ENCODE measurements around the gene FITM2.
"Not testable (repeated sequence)": the region's sequence is repeated elsewhere in the genome, so short reads cannot be mapped to it uniquely, and the experiment has no call there.

Gene FITM2

DNA sequence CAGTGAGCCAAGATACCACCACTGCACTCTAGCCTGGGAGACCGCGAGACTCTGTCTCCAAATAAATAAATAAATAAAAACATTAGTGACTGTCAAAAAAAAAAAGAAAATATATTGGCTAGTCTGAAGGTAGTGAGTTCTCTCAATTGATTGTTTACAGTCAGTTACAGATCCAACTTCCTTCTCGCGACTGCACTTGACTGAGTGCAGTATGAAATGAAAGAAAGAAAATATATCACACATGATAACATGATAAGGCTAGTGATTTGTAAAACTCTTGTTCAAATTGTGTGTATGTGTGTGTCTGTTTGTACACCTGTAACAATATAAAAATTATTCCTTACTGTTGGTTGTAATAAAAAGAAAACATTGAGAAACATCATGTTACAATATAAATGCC lies 33.7 kb upstream of the FITM2 start:
- FAIRE-seq (no peak), DNase-seq (ENCODE audit: insufficient read length, low spot score) (no peak)
- TF ChIP-seq POLR2A (IDR thresholded peaks at IDR 0.05; ENCODE audit: low read depth, low read length): no peak

DNA sequence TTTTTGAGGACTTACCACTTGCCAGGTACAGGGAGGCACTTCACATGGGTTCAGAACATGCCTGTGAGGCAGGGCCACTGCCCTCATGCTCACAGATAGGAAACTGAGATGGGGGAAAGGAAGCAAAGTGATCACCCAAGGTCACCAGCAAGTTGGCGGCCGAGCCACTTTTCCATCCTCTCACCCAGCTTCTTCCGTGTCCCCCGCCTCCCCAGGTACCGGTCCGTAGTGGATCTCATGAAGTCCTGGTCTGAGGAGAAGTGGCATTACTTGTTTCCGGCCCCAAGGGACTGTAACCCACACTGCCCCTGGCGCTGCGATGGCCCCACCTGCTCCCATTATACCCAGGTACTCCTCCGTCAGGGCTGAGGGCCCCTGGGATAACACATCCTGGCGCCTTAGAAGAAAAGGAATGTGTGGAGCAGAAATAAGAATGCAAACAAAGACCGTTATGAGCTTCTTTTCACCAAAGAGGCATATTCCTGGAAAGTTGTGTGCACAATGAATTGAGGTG lies 32.2 kb upstream of the FITM2 start:
- no peak for FAIRE-seq
- no peak for TF ChIP-seq POLR2A (IDR thresholded peaks at IDR 0.05; ENCODE audit: low read depth, low read length)
- DNase-seq (ENCODE audit: insufficient read length, low spot score): no peak

DNA sequence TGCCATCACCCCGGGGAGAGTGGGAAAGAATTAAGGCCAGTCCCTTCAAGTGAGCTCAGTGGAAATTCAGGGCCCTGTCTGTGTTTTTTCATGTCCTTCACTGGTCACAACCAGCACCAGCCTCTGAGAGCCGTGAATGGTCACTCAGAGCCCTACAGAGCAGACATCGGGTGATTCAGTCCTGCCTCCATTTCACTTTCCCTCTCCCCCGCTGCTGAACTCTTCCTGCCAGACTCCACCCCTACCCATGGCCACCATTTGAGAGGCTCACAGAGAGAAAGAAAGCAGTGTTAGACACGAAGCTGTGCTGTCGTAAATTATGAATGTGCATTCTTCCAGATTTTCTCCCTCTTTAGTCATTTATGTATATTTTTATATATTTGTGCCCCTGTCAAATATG lies 31.2 kb upstream of the FITM2 start:
- DNase-seq (ENCODE audit: insufficient read length, low spot score): peak; percentile 29
- no peak for TF ChIP-seq POLR2A (IDR thresholded peaks at IDR 0.05; ENCODE audit: low read depth, low read length)
- FAIRE-seq: no peak

DNA sequence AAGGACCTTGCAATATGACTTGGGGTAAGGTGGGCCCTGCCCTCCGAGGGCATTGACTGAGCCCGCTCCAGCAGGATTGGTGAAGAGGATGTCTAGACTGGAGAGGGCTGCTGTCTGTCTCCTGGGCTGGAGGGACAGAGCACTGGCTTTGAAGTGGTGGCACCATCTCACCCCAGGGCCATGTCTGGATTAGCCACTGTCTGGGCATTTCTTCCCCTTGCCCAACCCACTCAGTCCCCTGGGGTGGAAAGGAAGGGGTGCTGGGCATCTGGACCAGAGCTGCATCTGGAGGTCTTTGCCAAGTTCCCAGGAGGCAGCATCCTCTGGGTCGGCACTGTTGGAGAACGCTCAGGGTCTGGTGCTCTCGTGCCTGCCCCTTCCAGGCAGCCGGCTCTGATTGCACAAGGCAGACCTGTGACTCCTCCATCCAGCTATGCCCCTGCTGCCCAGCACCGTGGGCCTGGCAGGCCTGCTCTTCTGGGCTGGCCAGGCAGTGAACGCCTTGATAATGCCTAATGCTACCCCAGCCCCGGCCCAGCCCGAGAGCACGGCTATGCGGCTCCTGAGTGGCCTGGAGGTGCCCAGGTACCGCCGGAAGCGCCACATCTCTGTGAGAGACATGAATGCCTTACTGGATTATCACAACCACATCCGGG lies 25.9 kb upstream of the FITM2 start, which contains the start of gene R3HDML:
Gene R3HDML, plus strand, starts transcription at position 319 of the 656 bp plus-strand sequence. Its CDS starts 115 bp downstream, at position 434.
- FAIRE-seq (no peak), DNase-seq (ENCODE audit: insufficient read length, low spot score) (no peak)
- no peak for TF ChIP-seq POLR2A (IDR thresholded peaks at IDR 0.05; ENCODE audit: low read depth, low read length)

DNA sequence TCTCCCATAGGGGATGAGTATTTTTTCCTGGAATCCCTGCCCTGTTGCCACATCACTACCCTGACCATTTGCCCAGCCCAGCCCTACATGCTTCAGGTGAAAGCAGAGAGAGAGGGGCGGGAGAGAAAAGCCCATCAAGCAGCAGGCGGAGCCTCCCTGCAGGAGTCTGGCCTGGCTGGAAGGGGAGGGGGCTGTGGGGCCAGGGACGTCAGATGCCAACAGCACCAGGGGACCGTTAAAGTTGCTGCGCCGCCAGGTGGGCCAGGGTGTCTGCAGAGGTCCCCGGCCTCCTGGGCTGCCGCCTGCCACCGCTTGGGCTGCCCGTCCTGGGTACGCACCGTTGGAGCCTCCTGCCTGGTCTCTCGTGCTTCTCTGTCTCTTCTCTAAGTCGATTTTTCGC lies 25.1 kb upstream of the FITM2 start:
- FAIRE-seq (no peak), DNase-seq (ENCODE audit: insufficient read length, low spot score) (no peak)
- no peak for TF ChIP-seq POLR2A (IDR thresholded peaks at IDR 0.05; ENCODE audit: low read depth, low read length)

DNA sequence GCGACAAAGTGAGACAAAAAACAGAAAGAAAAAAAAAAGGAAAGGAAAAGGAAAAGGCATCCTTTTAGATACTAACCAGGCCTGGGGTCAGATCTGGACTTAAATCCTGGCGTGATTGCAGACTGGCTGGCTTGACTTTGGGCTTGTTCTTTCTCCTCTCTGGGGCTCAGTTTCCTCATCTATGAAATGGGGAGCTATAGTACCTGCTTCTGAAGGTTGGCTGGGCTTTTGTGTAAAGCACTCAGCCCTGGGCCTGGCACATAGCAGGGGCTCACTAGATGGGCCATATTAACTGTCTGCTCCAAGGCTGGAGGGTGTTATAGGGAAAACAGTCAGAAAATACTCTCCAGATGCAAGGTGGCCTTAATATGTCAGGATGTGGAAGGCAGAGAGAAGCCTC lies 24.7 kb upstream of the FITM2 start:
- no peak for TF ChIP-seq POLR2A (IDR thresholded peaks at IDR 0.05; ENCODE audit: low read depth, low read length)
- no peak for FAIRE-seq
- DNase-seq (ENCODE audit: insufficient read length, low spot score): no peak

DNA sequence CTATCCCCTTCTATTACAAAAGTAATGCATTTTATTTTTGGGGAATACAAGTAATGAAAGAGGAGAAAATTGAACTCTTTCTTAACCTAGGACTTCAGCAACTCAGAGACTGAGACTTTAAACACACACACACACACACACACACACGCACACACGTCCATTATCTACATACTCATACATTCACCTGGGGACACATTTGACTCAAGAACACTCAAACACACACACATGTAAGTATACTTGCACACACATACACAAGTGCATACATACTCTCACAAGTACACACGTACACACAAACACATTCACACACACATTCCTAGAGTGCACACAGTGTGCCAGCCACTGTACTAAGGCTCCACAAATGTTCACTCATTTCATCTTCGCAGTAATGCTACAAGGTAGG lies 23.7 kb upstream of the FITM2 start:
- DNase-seq (ENCODE audit: insufficient read length, low spot score): no peak
- TF ChIP-seq POLR2A (IDR thresholded peaks at IDR 0.05; ENCODE audit: low read depth, low read length): no peak
- FAIRE-seq: no peak

DNA sequence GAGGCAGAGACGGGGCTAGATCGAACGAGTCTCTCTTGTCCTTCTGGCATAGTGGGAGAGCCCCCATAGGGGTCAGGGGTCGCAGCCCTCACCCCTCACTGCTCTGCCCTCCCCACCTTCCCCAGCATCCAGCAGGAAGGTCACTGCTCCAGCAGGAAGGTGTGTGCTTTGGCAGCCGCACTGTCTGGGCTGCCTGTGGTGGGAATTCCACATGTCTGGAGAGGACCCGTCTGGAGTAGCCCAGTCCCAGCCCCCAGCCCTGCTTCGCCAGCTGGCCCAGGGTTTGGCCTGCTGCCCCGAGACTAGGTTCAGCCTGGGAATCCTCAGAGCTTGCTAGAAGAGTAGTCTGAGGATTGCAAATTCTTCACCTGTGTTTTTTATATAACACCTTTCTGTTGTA lies 23.3 kb upstream of the FITM2 start:
- FAIRE-seq (no peak), DNase-seq (ENCODE audit: insufficient read length, low spot score) (no peak)
- no peak for TF ChIP-seq POLR2A (IDR thresholded peaks at IDR 0.05; ENCODE audit: low read depth, low read length)

DNA sequence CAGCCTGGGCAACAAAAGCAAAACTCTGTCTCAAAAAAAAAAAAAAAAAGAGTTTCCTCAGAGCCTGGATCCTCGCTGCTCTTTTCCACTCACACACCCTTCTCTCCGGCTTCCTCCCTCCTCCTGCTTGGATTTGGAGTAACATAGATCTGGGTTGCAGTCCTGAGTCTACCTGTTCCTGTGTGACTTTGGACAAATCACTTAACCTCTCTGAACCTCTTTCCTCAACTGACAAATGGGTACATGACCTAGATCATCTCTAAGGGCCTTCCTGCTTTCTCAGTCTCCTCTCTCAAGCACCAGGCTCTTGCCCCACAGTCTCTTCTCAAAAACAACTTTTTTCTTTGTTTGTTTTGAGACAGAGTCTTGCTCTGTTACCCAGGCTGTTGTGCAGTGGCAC lies 20.2 kb upstream of the FITM2 start:
- FAIRE-seq: no peak
- no peak for DNase-seq (ENCODE audit: insufficient read length, low spot score)
- no peak for TF ChIP-seq POLR2A (IDR thresholded peaks at IDR 0.05; ENCODE audit: low read depth, low read length)

DNA sequence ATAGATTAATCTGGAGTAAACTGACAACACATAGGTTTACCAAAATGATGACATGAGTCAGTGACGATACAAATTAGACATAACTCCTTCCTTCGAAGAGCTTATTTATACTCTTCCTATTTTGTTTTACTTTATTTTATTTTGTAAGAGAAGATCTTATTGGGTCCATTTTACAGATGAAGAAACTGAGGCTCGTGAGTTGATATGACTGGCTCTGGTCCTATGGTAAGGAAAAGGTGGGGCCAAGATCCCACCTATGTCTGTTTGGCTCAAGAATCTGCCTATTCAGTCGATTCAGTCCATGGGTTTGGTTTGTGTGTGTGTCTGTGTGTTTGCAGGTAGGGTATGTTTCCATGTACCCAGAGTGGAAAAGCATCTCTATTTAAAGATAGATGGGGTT lies 17.4 kb upstream of the FITM2 start:
- FAIRE-seq (no peak), DNase-seq (ENCODE audit: insufficient read length, low spot score) (no peak)
- no peak for TF ChIP-seq POLR2A (IDR thresholded peaks at IDR 0.05; ENCODE audit: low read depth, low read length)

DNA sequence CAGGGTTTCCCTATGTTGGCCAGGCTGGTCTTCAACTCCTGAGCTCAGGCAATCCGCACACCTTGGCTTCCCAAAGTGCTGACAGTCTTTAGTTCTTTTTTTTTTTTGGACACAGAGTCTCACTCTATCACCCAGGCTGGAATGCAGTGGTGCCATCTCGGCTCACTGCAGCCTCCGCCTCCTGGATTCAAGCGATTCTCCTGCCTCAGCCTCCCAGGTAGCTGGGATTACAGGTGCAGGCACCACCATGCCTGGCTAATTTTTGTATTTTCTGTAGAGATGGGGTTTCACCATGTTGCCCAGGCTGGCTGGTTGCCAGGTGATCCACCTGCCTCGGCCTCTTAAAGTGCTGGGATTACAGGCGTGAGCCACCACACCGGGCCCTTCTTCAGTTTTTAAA lies 16.7 kb upstream of the FITM2 start:
- not testable (repeated sequence) for DNase-seq (ENCODE audit: insufficient read length, low spot score); FAIRE-seq

DNA sequence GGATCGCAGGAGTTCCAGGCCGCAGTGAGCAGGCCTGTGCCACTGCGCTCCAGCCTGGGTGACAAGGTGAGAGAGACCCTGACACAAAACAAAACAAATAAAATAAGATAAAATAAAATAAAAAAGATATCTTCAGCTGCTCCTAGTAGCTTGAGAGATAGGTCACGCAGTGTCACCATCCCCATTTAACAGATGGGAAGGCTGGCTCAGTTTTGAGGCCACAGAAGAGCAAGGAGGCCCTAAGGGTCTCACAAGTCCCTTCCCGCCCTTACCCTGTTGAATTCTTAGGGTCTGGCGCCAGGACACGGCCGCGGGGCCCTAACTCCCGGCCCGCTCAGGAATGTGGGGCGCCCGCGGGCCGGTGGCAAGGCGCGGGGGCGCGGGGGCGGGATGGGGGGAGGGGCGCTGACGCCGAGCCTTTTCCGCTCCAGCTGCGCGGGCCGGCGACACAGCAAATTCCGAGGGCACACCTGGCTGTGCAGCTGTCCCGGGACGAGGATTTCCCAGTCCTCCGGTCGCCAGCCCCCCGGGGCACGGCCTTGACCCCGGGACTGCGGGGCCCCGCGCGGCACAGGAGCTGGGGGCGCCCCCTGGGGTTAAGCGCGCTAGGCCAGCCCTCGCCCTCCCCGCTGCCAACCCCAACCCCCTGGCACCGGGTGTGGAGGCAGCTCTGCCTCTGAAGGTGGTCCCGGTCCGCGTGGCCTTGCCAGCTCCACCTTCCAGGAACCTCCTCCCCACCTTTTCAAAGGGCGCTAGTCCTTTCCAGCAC lies 15.6 kb upstream of the FITM2 start:
- TF ChIP-seq POLR2A (IDR thresholded peaks at IDR 0.05; ENCODE audit: low read depth, low read length): no peak
- no peak for DNase-seq (ENCODE audit: insufficient read length, low spot score)
- FAIRE-seq: no peak

DNA sequence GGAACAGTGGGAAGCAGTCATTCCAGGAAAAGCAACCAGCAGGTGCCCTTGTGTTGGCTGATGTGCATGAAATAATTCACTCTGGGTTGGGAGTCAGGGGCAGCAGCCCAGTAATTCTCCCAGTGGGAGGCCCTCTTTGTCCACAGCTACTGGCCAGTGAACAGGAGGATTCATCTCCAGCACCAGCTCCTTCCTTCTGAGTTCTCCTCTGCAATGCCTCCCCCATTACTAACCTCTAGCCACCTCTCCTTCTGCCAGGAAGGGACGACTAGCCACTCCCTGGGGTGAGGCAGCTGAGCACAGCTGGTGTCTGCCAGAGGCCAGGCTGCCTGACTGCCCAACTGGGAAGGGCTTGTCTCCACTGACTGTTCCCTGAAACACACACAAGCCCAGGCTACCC lies 13.3 kb upstream of the FITM2 start:
- peak; percentile 85 for DNase-seq (ENCODE audit: insufficient read length, low spot score)
- TF ChIP-seq POLR2A (IDR thresholded peaks at IDR 0.05; ENCODE audit: low read depth, low read length): no peak
- FAIRE-seq: peak; percentile 77

DNA sequence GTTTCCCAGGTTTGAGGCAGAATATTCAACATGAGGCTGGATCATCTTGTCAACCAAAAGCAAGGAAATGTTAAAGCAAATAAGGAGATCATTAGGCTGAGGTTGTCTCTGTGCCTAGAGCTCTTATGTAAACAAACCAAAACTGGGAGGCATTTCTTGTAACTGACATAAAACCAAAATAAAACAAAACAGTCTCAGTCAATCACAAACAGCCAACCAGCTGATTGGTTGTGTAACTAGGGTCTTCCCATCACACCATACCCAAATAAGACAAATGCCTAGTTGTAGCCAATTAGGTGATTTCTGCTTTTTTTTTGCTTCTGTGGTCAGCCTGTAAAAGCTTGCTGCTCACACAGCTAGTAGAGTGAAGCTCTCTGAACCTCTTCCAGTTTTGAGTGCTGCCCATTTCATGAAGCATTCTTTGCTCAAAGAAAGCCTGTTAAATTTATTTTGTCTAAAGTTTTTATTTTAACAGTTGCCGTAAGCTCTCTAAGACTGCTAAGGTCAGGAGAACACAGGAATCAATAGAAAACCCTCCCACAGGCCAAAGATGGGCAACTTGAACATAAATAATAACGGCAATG lies 8.9 kb upstream of the FITM2 start:
- FAIRE-seq (no peak), DNase-seq (ENCODE audit: insufficient read length, low spot score) (no peak)
- no peak for TF ChIP-seq POLR2A (IDR thresholded peaks at IDR 0.05; ENCODE audit: low read depth, low read length)

DNA sequence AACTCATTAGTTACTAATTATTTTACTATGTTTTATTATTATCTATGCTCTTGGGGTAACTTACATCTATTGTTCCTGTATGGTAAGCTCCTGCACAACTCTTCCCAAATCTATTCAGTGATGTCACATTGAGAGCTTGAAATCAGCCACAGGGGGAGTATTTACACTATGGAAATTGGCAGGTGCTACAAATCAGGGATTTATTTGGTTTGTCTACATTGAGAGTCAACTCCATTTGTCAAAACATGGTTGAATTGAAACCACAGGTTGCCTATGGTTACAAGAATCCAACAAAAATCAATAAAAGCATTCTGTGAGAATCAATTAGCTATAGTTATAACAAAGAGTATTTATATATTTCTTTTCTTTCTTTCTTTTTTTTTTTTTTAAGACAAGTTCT lies 3.9 kb upstream of the FITM2 start:
- DNase-seq (ENCODE audit: insufficient read length, low spot score): no peak
- FAIRE-seq: no peak
- TF ChIP-seq POLR2A (IDR thresholded peaks at IDR 0.05; ENCODE audit: low read depth, low read length): no peak

Data from H54 (cell line).